HG03175 (cell line): Measurements from ENCODE around the gene HOXD10.

ENCODE experiments used
- ATAC-seq: cut with Tn5 transposase; IDR thresholded peaks from one replicate; pipeline ENCODE4 v1.9.1; 2021; ENCODE audit warnings: mild to moderate bottlenecking, moderate library complexity; ENCODE audit not compliant: unreplicated experiment

The HOXD10 gene

DNA sequence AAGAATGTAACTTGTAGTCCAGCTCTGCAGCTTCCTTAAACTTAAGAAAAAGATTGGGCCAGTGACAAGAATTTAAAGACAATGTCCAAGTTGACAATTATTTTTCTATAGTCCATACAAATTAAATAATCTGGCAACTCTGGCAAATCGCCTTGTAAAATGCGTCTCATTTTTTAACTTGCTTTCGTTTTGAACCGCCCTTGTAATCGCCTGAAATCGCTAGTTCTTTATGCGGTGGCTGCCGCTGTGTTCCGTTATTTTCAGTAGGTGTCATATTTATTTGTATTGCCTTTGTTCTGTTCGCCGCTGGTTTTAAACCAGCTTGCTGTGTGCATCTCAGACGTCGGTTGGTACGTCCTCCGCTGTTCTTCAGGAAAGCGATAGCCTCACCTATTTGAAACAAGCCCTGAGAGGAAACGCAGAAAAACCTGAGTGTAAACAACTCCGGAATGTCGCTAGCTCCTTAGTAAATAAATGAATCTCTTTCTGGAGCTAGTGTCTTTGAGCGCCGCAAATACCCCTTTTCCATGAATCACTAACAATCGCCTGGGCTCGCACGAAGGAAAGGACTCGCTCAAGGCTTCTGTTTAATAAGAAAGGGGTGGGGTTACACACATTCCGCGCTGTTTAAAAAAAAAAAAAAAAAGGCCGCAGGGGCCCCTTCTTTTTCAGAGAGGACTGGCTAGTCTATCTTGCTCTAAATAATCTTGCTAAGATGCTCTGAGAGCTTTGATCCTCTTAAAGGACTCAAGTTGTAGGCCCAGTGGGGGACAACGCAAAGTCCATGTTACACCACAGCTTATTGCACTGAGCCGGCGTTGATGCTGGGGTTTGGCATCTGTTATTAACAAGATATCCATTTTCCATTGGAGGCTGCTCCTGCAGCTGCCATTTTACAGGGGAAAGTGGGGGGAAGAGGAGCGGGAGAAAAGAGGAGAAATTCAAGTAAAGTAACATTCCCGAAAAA lies 15.9 kb downstream of the HOXD10 start:
- ATAC-seq: no peak

- ATAC-seq: no peak
Observed at GRCh38 chr2:176133389-176133788, 16.8 kb downstream of the HOXD10 start.

DNA sequence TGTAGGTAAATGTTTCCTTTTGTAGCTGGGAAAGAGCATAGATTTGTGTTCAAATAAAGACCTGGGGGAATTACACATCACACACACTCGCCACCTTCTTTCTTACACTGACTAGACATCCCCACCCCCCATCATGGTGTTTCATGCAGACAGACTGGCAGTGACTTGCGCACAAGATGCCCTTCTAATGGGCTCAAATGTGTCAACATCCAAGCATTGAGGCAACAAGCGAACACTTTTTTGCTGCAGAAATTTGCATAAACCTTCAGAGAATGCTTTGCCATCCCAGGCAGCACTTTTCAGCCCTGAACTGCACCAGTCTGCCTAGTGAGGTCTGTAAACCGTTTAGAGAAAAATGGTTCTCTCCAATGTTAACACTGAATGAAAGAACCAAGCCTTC lies 17.5 kb downstream of the HOXD10 start:
- no peak for ATAC-seq

DNA sequence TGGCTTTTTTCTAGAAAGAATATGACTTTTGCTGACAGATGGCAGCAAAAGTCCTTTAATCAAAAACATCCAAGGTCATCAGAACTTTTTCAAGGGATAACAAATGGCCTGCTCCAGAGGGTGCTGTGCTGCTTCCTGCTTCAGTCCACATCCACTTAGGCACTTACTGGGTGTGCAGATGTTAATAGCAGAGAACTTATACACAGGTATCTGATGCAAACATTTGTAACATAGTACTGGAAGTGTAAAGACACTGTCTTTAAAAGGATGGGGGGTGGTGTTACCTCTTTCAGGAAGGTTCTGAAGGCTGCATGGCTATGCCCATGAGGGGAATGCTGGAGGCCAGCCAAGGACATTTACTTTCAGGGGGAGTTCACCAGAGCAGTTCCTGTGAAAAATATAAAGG lies 18.5 kb downstream of the HOXD10 start:
- no peak for ATAC-seq

GRCh38 chr2:176136374-176137251 lies 20.0 kb downstream of the HOXD10 start:
- no peak for ATAC-seq

- ATAC-seq: no peak
Observed at GRCh38 chr2:176137252-176137580, 20.6 kb downstream of the HOXD10 start.

GRCh38 chr2:176137906-176138305 lies 21.3 kb downstream of the HOXD10 start:
- no peak for ATAC-seq

DNA sequence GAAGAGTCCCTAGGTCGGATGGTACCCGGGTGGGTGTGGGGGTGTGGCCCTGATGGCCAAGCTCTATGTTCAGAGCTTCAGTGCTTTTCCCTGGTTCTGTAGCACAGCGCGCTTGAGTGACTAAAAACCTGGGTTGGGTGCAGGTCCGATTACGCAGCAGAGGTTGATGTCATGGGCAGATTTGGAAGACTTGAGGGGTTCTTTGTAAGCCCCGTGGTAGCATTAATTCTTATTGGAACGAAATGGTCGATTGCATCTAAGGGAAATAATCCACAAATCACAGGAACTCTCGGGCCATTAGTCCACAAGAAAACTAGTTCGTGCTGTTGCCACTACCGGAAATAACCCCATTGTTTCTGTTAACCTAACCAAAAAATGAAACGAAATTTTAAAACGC lies 21.9 kb downstream of the HOXD10 start:
- no peak for ATAC-seq

- ATAC-seq: no peak
Observed at GRCh38 chr2:176138923-176139660, 22.5 kb downstream of the HOXD10 start.

- no peak for ATAC-seq
Observed at GRCh38 chr2:176139661-176140512, 23.3 kb downstream of the HOXD10 start.

GRCh38 chr2:176140513-176141317 lies 24.1 kb downstream of the HOXD10 start:
- ATAC-seq: peak; percentile 89

DNA sequence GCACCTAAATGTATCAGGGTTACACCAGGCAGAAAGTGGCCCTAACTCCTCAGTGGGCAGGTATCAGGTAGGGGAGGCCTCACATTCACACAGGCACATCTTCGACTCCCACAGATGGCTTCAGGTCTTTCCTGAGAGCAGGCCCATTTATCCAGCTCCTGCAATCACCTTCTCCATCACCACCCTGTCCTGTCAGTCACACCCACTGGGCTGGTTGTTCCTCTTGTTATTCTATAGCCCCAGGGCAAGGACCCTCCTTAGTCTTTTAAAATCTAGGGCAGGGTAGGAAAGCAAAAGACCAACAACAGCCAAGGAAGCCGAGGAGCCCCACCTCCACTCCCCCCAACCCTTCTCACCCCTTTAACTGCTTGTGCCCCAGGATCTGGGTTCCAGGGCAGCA lies 25.7 kb downstream of the HOXD10 start:
- ATAC-seq: no peak

DNA sequence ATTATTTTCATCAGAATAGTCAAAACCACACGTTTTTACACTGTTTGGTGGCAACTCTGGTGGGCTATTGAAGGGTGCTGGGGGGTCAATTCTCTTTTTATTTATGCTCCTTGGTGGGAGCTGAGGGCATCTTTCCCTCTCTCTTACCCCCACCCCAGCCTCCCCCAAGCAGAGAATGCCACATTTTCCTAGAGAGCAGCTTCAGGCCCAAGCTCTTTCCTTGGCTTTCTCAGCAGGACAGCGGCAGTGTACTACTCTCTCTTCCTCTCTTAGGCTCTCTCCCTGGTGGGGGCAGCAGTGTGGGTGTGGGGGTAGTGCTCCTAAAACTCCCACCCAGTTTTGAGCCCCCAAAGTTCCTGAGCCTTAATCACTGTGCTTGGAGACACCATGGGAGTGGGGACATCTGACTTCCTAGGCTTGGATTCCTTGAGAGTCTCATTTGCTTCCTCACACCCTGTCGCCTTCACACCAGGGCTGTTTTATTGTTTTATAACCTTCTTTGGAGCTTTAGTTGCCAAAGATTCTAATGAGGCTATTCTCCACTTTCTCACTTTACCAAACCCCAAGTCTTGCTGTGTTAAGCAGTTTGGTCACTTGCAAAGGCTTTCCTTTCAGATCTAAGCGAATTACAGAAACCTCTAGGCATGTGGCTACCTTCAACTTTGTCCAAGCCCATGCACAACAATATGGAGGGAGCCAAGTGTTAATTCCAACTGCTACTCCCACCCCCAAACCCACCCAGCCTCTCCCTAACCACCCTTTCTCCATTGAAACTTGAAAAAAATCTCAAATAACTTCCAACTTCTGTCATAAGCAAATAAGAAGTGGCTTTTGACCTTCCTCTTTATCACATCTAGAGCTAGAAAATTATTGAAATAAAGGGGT lies 28.7 kb downstream of the HOXD10 start:
- no peak for ATAC-seq

- no peak for ATAC-seq
Observed at GRCh38 chr2:176146101-176146500, 29.5 kb downstream of the HOXD10 start.

GRCh38 chr2:176146645-176147044 lies 30.1 kb downstream of the HOXD10 start:
- ATAC-seq: no peak

GRCh38 chr2:176147210-176147799 lies 30.7 kb downstream of the HOXD10 start:
- ATAC-seq: no peak

- no peak for ATAC-seq
Observed at GRCh38 chr2:176147800-176148496, 31.4 kb downstream of the HOXD10 start.
